HEK293T (cell line): Measurements from ENCODE around the gene RIC8A.

Experiments used
- CTCF ChIA-PET: fragments of 350-600 bp; formaldehyde crosslinking; extraction: SDS; loops from one replicate; lab custom pipeline; 2021; ENCODE audit warnings: antibody characterized with exemption, inconsistent platforms; lab: Yijun Ruan, JAX
- POLR2A ChIA-PET: fragments of 350-600 bp; formaldehyde crosslinking; extraction: SDS; loops from one replicate; lab custom pipeline; 2020; ENCODE audit warnings: antibody characterized with exemption, inconsistent platforms; lab: Yijun Ruan, JAX
- DNase-seq: peaks from one replicate; pipeline ENCODE4 v3.0.0; 2012; ENCODE audit warnings: mixed read lengths; ENCODE audit errors: extremely low spot score
- ARNT ChIP-seq: fragments of 450-650 bp; IDR thresholded peaks from 2 replicates; pipeline ENCODE4 v1.6.1; 2017; ENCODE audit warnings: mild to moderate bottlenecking
- BHLHE40 ChIP-seq: fragments of 450-650 bp; IDR thresholded peaks from 2 replicates; pipeline ENCODE4 v1.6.1; 2016; ENCODE audit warnings: mild to moderate bottlenecking, moderate library complexity, borderline replicate concordance
- CTBP1 ChIP-seq: fragments of 450-650 bp; IDR thresholded peaks from 2 replicates; pipeline ENCODE4 v1.6.1; 2016; ENCODE audit warnings: borderline replicate concordance
- ELF4 ChIP-seq: fragments of 450-650 bp; IDR thresholded peaks from 2 replicates; pipeline ENCODE4 v1.6.1; 2017; ENCODE audit warnings: antibody characterized with exemption
- FOXA1 ChIP-seq: fragments of 450-650 bp; IDR thresholded peaks from 2 replicates; pipeline ENCODE4 v1.6.1; 2016; ENCODE audit warnings: mild to moderate bottlenecking
- FOXK2 ChIP-seq: fragments of 450-650 bp; IDR thresholded peaks from 2 replicates; pipeline ENCODE4 v1.6.1; 2016; ENCODE audit warnings: mild to moderate bottlenecking
- FOXM1 ChIP-seq: fragments of 450-650 bp; IDR thresholded peaks from 2 replicates; pipeline ENCODE4 v1.6.1; 2017; ENCODE audit warnings: mild to moderate bottlenecking, borderline replicate concordance
- HDGF ChIP-seq: fragments of 450-650 bp; IDR thresholded peaks from 2 replicates; pipeline ENCODE4 v1.6.1; 2017; ENCODE audit warnings: antibody characterized with exemption, borderline replicate concordance
- L3MBTL2 ChIP-seq: fragments of 450-650 bp; conservative IDR thresholded peaks from 2 replicates; pipeline ENCODE4 v1.6.1; 2016; ENCODE audit warnings: mild to moderate bottlenecking
- LEF1 ChIP-seq: fragments of 450-650 bp; IDR thresholded peaks from 2 replicates; pipeline ENCODE4 v1.6.1; 2017; ENCODE audit warnings: mild to moderate bottlenecking, borderline replicate concordance
- NFRKB ChIP-seq: fragments of 450-650 bp; IDR thresholded peaks from 2 replicates; pipeline ENCODE4 v1.6.1; 2016; ENCODE audit warnings: mild to moderate bottlenecking, moderate library complexity
- PKNOX1 ChIP-seq: fragments of 450-650 bp; IDR thresholded peaks from 2 replicates; pipeline ENCODE4 v1.6.1; 2016
- SP1 ChIP-seq: fragments of 450-650 bp; IDR thresholded peaks from 2 replicates; pipeline ENCODE4 v1.6.1; 2017
- SUZ12 ChIP-seq: fragments of 450-650 bp; IDR thresholded peaks from 2 replicates; pipeline ENCODE4 v1.6.1; 2016; ENCODE audit warnings: mild to moderate bottlenecking
- TARDBP ChIP-seq: fragments of 450-650 bp; IDR thresholded peaks from 2 replicates; pipeline ENCODE4 v1.6.1; 2016
- ZNF384 ChIP-seq: fragments of 450-650 bp; IDR thresholded peaks from 2 replicates; pipeline ENCODE4 v1.6.1; 2016

The RIC8A gene

GRCh38 chr11:221539-221938 lies 14.0 kb downstream of the RIC8A start:
- TF ChIP-seq ARNT (no peak), TARDBP (no peak), ELF4 (no peak), FOXA1 (no peak), LEF1 (no peak), HDGF (no peak)
- POLR2A ChIA-PET, result interaction anchor here (2.9 kb wide), 1 partner anchor 14 kb away, joined by 13 read pairs; the partner anchor contains the start of genes BET1L and RIC8A
- CTCF ChIA-PET, result interaction anchor here (0.7 kb wide), 1 partner anchor 472 kb away, joined by 3 read pairs; no protein-coding TSS in a partner anchor
- no peak for DNase-seq

- ChIA-PET CTCF (no interaction called here), POLR2A (interaction anchor here (2.9 kb wide), 1 partner anchor 15 kb away, joined by 13 read pairs; the partner anchor contains the start of genes BET1L and RIC8A)
- TF ChIP-seq ZNF384 (no peak), L3MBTL2 (no peak), ELF4 (no peak), BHLHE40 (no peak), SP1 (no peak), NFRKB (no peak), HDGF (no peak), PKNOX1 (no peak), TARDBP (no peak), FOXK2 (no peak), FOXA1 (no peak), CTBP1 (no peak), FOXM1 (no peak), ARNT (no peak), LEF1 (no peak), SUZ12 (no peak)
- no peak for DNase-seq
Measured at GRCh38 chr11:221998-222789, 14.7 kb downstream of the RIC8A start.

- ChIA-PET POLR2A (interaction anchor here (1.3 to 2.9 kb wide), 2 partner anchors 8 to 16 kb away, joined by 3 to 13 read pairs; partner anchors contain the start of genes BET1L and RIC8A), CTCF (no interaction called here)
- DNase-seq, result no peak
- TF ChIP-seq ELF4 (no peak), ARNT (no peak), FOXA1 (no peak), BHLHE40 (no peak), LEF1 (no peak), FOXK2 (no peak), NFRKB (no peak), SP1 (no peak), L3MBTL2 (no peak), SUZ12 (no peak), FOXM1 (no peak), HDGF (no peak), PKNOX1 (no peak), ZNF384 (no peak), TARDBP (no peak), CTBP1 (no peak)
Measured at GRCh38 chr11:223026-223789, 15.7 kb downstream of the RIC8A start.

GRCh38 chr11:223884-224283 lies 16.4 kb downstream of the RIC8A start:
- CTCF ChIA-PET, result no interaction called here
- POLR2A ChIA-PET, result interaction anchor here (1.3 kb wide), 1 partner anchor 9 kb away, joined by 3 read pairs; no protein-coding TSS in a partner anchor
- DNase-seq, result no peak
- TF ChIP-seq FOXA1 (no peak), ARNT (no peak), LEF1 (no peak), BHLHE40 (no peak), FOXM1 (no peak), SP1 (no peak), ELF4 (no peak), CTBP1 (no peak), PKNOX1 (no peak), ZNF384 (no peak), NFRKB (no peak), HDGF (no peak), FOXK2 (no peak), L3MBTL2 (no peak), TARDBP (no peak), SUZ12 (no peak)

- POLR2A ChIA-PET, result no interaction called here
- no peak for DNase-seq
- CTCF ChIA-PET, result no interaction called here
- TF ChIP-seq BHLHE40 (no peak), LEF1 (no peak), TARDBP (no peak), SUZ12 (no peak), ARNT (no peak), CTBP1 (no peak), ELF4 (no peak), NFRKB (no peak), HDGF (no peak), L3MBTL2 (no peak), FOXM1 (no peak), PKNOX1 (no peak), FOXK2 (no peak), FOXA1 (no peak), SP1 (no peak), ZNF384 (no peak)
Measured at GRCh38 chr11:224424-224823, 16.9 kb downstream of the RIC8A start.
